Erythroblast (primary cell): Measurements from ENCODE around the gene FARP1.

ENCODE experiments used
- GATA1 ChIP-seq: IDR thresholded peaks from 2 replicates; pipeline ENCODE4 v1.6.1; 2011; ENCODE audit warnings: low read depth, mild to moderate bottlenecking, control low read depth, low read length, moderate library complexity
- POLR2A ChIP-seq: IDR thresholded peaks from 2 replicates; pipeline ENCODE4 v1.6.1; 2011; ENCODE audit warnings: mild to moderate bottlenecking, low read length

- TF ChIP-seq POLR2A (no peak), GATA1 (no peak)
Measured at GRCh38 chr13:98454389-98454881, 311.5 kb downstream of the FARP1 start.
